Pulmonary artery endothelial cell (primary cell): ENCODE measurements around the gene LEP. TPM values are rescaled to one million over a fixed set of nuclear protein-coding genes. Genes with fewer than 3 reads are reported as not detected.
"Not testable (repeated sequence)": the region's sequence is repeated elsewhere in the genome, so short reads cannot be mapped to it uniquely, and the experiment has no call there.

Experiments
- DNase-seq: peaks from one replicate; pipeline ENCODE4 v3.0.0-alpha.2; 2011; ENCODE audit warnings: low read depth, low spot score
- total RNA-seq: library from RNA; depleted of rRNA; stranded (reverse); fragments of >200 nt; gene quantifications from 2 replicates; pipeline ENCODE4 v1.2.3, GENCODE V29; 2014

LEP gene
- total RNA-seq, 1 donor from 2014 or later: not detected

DNA sequence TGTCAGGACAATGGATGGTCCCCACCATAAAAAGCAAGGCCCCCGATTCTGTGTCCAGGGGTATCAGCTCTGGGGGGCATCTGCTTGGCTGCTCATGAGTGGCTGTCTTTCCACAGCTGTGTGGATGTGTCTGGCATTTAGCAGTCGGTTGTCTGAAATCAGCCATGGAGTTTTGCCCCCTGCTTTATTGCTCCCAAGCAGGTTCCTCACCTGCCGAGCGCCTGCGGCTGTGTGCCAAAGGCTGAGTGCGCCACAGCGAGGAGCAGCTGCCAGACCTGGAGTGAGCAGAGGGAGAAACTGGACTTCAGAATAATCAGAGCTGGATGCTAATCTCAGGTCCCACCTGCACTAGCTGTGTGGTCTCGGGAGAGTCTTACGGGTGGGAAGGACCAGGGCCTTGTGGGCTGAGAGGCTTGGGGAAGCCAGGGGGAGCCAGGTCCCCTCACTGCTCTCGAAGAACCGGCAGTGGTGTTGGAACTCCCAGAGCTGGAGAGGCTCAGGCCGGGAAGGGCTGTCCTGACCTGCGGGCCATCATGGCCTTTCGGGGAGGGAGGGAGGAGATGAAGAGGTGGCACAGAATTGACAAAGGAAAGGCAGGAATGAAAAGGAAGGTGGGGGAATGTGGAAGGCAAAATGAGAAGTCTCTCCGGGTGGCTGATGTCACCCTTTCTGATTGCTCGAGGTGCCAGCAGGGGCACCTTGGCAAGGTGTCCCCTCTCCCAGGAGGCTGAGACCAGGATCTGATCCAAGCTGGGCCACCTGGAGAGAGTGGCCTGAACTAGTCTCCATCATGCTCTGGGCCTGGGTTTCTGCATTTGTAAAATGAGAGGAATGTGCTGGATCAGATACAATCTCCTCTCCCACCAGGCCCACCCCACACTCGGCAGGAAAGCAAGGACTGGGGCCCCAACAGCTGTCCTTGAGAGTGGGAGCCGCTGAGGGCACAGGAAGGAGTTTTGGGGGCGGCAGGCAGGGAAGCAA, 30.2 kb upstream of the LEP start:
- DNase-seq: no peak

DNA sequence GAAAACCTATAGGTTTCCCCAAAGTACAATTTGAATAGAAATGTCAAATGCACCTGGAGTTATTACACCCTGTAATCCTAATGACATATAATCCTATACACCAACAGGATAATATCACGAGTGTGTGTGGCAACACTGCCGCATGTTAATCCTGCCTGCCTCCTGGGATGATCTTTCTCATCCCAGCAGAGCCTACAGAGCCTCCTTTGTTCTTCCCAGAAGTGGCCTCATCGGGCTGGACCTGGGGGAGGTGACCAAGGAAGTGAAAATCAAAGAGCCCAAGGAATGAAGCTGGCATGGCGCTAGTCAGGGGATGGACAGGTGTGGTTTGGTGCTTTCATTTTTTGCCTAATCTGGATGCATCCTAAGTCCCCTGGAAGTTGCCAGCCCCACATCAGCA, 29.5 kb upstream of the LEP start:
- DNase-seq: no peak

- no peak for DNase-seq
Measured at GRCh38 chr7:128214463-128214862, 26.6 kb upstream of the LEP start.

DNA sequence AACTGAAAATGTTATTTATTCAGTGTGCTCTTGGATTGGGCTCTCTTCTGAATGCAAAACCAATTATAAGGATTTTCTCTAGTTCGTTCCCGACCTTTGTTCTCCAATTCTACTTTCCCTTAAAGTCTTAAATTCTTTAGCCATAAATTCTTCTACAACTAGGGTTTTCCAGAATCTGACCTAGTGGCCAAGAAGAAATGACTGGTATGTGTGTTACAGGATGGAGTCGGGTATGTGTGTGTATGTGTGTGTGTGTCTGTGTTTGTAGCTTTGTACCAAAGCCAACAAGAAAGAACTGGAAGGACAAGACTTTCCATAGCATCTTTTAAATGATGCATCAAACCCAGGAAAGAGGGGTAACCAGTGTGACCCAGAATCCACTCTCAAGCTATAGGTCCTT, 25.8 kb upstream of the LEP start:
- DNase-seq: no peak

- DNase-seq: no peak
Measured at GRCh38 chr7:128215739-128216138, 25.3 kb upstream of the LEP start.

DNA sequence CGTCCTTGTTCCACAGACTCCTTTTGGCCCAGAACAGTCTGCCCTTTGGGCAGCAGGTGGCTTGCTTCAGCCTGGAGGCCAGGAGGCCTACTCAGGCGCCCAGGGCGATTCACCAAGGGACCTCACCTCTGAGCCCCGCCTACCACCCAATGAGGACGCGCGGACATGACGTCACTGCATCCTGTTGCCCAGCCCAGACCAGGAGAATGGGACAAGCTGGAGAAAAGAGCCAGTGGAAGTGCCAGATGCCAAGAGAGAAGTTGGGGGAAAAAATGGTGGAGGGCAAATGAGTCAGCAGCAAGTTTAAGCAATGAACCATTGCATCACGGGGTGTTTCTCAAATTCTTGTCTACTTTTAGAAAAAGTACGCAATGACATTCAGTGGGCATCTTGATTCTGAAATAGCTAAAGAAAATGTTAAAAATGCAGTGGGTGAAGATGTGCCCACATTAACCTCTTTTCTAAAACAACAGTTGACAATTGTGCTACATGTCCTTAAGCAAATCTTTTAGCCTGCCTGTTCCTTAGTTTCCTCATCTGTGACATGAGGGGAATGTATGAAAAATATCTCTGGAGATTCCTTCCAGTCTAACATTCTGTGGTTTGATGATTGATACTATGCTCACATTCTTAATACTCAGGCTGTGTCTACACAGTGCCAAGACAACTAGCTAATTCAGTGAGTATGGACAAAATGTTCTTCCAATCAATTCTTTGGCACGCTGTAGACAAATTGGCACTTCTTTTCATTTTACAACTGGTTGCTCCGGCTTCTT, 23.9 kb upstream of the LEP start:
- DNase-seq: no peak

DNA sequence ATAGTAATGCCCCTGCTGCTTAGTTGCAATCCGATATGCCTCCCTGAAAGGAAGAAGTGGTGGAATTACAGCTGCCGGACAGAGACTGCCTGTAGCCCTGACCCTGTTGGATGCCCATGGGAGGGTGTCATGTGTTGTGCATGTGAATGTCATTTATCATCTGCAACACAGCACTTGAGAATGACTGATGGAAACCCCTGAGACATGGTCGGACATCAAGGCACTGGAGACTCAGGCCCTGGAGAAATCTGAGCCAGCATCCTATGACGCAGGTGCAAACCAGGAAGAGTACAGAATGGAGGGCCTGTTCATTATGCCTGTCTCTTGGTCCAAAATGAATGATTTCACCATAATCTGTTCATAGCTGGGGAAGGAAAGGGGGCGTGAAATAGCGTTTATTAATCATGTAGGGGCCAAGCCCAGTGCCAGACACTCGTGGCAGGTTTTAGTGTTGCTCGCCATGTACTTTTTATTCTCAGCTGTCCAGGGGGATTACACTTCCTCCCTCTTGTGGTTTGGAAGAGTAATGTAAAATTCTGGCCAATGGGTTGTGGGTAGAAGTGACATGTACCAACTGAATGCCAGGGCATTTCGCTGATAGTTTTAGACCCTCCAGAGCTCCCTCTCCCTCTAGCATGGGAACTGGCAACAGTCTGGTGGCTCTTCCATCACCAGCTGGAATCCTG, 23.0 kb upstream of the LEP start:
- no peak for DNase-seq

- no peak for DNase-seq
Measured at GRCh38 chr7:128219636-128220035, 21.4 kb upstream of the LEP start.

DNA sequence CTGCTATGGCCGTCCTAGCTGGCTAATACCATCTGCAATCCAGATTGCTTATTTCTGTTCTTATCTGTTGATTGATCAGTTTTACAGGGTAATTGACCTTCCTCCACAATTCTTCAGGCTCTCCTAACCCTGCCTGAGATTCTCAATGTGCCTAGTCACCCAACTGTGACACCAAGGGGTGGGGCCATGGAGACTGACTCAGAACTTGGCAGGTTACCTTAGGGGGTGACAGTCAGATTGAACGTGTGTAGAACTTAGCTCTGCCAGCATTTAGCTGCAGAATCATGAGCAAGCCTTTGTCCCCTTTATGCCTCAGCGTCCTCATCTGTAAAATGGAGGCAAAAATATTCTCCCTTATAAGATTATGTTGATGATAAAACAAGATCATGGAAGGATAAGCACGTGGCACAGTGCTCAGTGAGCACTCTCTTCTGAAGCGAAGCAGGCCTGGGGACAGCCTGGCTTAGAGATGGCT, 19.1 kb upstream of the LEP start:
- DNase-seq: no peak

DNA sequence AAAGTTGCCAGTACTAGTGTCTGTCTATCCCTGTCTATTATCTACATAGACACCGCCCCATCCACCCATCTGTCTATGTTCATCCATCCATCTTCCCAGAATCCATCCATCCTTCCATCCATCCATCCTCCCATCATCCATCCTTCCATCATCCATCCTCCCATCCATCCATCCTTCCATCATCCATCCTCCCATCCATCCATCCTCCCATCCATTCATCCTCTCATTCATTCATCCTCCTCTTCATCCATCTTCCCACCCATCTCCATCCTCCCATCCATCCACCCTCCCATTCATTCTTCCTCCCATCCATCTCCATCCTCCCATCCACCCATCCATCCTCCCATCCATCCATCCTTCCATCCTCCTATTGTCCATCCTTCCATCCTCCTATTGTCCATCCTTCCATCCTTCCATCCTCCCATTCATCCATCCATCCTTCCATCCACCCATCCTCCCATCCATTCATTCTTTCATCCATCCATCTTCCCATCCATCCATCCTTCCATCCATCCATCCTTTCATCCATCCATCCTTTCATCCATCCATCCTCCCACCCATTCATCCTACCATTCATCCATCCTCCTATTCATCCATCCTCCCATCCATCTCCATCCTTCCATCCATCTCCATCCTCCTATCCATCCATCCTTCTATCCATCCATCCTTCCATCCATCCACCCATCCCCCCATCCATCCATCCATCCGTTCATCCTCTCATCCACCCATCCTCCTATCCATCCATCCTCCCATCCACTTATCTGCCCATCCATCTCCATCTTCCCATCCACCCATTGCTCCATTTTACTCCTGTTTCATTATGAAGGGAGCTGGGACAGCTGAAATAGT, 14.7 kb upstream of the LEP start:
- no peak for DNase-seq

- DNase-seq: no peak
Measured at GRCh38 chr7:128227271-128227670, 13.8 kb upstream of the LEP start.

- DNase-seq: no peak
Measured at GRCh38 chr7:128231021-128231420, 10.1 kb upstream of the LEP start.

GRCh38 chr7:128231677-128232076, 9.4 kb upstream of the LEP start:
- DNase-seq: no peak

GRCh38 chr7:128233471-128233870, 7.6 kb upstream of the LEP start:
- DNase-seq: no peak

DNA sequence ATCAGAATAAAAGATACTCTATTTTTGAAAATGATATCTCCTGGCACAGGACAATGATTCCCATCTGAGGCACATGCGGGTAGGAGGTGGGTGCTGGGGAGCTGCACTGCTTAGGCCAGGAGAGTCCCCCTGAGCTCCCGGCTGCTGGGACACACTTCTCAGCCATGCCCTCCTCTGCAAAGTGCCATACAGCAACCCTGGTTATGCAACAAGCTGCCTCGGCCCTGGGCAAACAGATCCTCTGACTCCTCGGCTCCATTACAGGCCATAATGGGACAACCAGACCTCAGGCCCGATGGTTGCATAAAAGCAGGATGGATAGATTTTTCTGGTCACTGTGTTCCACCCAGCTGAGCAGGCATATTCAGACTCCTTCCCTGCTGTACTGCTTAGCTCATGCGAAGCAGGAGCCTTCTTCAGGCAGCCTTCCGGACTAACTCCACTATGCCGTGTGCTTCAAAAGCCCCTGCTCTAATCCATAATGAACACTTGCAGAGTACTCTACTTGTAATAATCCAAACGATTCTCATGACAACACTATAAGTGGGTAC, 6.5 kb upstream of the LEP start:
- DNase-seq: no peak

- DNase-seq: no peak
Measured at GRCh38 chr7:128235471-128235870, 5.6 kb upstream of the LEP start.

GRCh38 chr7:128236924-128237586, 4.0 kb upstream of the LEP start:
- peak; percentile 20 for DNase-seq

DNA sequence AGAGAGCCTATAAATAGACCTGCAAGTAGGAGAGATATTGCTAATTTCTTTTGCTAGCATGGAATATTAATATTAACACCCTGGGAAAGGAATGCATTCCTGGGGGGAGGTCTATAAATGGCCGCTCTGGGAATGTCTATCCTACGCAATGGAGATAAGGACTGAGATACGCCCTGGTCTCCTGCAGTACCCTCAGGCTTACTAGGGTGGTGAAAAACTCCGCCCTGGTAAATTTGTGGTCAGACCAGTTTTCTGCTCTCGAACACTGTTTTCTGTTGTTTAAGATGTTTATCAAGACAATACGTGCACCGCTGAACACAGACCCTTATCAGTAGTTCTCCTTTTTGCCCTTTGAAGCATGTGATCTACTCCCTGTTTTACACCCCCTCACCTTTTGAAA, 1.9 kb upstream of the LEP start:
- not testable (repeated sequence) for DNase-seq

DNA sequence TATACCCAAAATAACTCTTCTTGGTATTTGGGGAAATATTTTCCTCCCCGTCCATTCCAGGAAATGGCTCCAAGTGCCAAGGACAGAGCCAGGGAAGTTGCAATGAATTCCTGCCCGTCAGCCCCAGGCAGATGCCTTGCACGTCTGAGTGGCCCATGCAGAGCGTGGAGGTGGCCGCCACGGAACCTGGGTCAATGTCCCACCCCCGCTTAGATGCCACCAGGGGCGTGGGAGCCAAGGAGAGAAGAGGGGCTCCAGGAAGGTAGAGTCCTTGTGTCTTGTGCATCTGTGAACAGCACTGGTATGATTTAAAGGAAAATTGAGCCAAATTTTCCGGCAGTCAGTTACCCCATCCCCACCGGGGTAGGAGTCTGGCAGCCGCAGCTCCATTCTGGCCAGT, 1.6 kb downstream of the LEP start:
- DNase-seq: no peak

GRCh38 chr7:128243273-128243672, 2.2 kb downstream of the LEP start:
- DNase-seq: no peak
